ENCODE measurements around the gene KRT9. TPM values are rescaled to one million over a fixed set of nuclear protein-coding genes. Genes with fewer than 3 reads are reported as not detected.
A peak's percentile ranks its signal among the peaks of the same experiment; 100 is the strongest.

KRT9 gene
- total and polyA plus RNA-seq, 2 of the 13 experiments (the other 11 are each of a cell fraction or from before 2014, with no cell fraction given): not detected

DNA sequence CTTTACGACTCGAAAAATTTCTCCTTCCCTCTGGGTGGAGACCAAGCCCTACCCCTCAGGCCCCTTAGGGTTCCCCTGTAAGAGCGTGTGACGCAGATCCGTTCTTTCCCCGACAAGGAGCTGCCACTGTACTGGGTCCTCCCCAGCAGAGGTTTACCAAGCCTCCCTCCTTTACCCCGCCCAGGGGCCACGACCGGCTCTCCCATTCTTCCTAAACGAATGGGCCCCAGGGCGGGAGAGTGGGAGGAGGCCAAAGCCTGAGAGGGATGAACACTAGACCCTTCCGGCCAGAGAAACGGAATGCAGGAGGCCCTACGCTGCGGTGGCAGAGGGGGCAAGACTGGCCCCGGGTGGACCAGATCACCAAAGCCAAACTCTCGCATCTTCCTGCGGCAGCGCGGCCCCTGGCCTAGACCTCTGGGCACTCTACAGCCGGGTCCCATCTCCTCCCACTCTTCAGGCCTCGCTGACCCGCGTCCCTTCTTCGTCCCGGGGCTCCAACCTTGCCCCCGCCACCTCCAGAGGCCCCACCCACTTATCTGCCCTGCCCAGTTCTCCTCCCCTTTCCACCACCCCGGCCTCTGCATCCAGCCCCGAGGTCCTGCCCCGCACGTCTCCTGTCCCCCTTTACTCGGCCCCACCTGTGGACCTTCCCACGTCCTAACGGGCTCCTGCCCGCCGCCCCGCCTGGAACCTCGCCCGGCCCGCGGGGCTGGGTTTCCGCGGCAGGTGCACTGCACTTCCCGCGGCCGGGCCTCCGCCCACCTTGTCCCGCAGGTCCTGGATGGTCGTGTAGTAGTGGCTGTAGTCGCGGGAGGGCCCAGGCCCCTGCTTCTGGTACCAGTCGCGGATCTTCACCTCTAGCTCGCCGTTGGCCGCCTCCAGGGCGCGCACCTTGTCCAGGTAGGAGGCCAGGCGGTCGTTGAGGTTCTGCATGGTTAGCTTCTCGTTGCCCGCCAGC lies 44.5 kb downstream of the KRT9 start (continued):
- TF ChIP-seq SNRNP70 (IDR thresholded peaks at IDR 0.05; ENCODE audit: low read depth, low read length) (no peak), JDP2 (CRISPR knock-in tag; IDR thresholded peaks at IDR 0.05; ENCODE audit: borderline replicate concordance) (no peak), ZBTB7A (CRISPR knock-in tag; IDR thresholded peaks at IDR 0.05) (no peak), ZNF792 (CRISPR knock-in tag; IDR thresholded peaks at IDR 0.05) (no peak), TBP (CRISPR knock-in tag; IDR thresholded peaks at IDR 0.05) (no peak), ZFP37 (CRISPR knock-in tag; IDR thresholded peaks at IDR 0.05; ENCODE audit: borderline replicate concordance) (no peak), ZNF746 (CRISPR knock-in tag; IDR thresholded peaks at IDR 0.05) (no peak), ZNF674 (CRISPR knock-in tag; IDR thresholded peaks at IDR 0.05; ENCODE audit: low read depth) (no peak), POLR2AphosphoS2 (IDR thresholded peaks at IDR 0.05; ENCODE audit: low read depth, low read length) (no peak), NCOA2 (CRISPR knock-in tag; IDR thresholded peaks at IDR 0.05) (no peak), FOXA1 (IDR thresholded peaks at IDR 0.05) (no peak), FOXA1 (CRISPR knock-in tag; IDR thresholded peaks at IDR 0.05) (no peak), ZNF780A (CRISPR knock-in tag; IDR thresholded peaks at IDR 0.05) (no peak), ZNF138 (CRISPR knock-in tag; IDR thresholded peaks at IDR 0.05; ENCODE audit: low read depth) (no peak), NFE2L2 (IDR thresholded peaks at IDR 0.05; ENCODE audit: low read length) (no peak), HMG20B (CRISPR knock-in tag; conservative IDR thresholded peaks at IDR 0.05) (no peak), ZMAT3 (CRISPR knock-in tag; conservative IDR thresholded peaks at IDR 0.05) (no peak), SIN3A (IDR thresholded peaks at IDR 0.05; ENCODE audit: borderline replicate concordance, low read depth, low read length) (no peak; the same call in 1 of the 2 replicates), MTF2 (CRISPR knock-in tag; IDR thresholded peaks at IDR 0.05; ENCODE audit: borderline replicate concordance) (no peak), ZSCAN22 (CRISPR knock-in tag; IDR thresholded peaks at IDR 0.05) (no peak), ZNF207 (IDR thresholded peaks at IDR 0.05; ENCODE audit: borderline replicate concordance) (no peak), NR2F6 (IDR thresholded peaks at IDR 0.05) (no peak), NR2F6 (CRISPR knock-in tag; IDR thresholded peaks at IDR 0.05) (no peak)
- TF ChIP-seq, protein P1, sequence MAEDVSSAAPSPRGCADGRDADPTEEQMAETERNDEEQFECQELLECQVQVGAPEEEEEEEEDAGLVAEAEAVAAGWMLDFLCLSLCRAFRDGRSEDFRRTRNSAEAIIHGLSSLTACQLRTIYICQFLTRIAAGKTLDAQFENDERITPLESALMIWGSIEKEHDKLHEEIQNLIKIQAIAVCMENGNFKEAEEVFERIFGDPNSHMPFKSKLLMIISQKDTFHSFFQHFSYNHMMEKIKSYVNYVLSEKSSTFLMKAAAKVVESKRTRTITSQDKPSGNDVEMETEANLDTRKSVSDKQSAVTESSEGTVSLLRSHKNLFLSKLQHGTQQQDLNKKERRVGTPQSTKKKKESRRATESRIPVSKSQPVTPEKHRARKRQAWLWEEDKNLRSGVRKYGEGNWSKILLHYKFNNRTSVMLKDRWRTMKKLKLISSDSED (CRISPR knock-in tag; IDR thresholded peaks at IDR 0.05): no peak
- TF ChIP-seq, protein P2, sequence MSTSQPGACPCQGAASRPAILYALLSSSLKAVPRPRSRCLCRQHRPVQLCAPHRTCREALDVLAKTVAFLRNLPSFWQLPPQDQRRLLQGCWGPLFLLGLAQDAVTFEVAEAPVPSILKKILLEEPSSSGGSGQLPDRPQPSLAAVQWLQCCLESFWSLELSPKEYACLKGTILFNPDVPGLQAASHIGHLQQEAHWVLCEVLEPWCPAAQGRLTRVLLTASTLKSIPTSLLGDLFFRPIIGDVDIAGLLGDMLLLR (CRISPR knock-in tag; IDR thresholded peaks at IDR 0.05): peak; percentile 29; the same call in 1 of the 2 replicates
- TF ChIP-seq, protein P3, sequence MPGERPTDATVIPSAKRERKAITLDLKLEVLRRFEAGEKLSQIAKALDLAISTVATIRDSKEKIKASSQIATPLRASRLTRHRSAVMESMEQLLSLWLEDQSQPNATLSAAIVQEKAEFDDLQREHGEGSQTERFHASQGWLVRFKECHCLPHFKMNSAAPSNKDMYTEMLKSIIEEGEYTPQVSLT (CRISPR knock-in tag; IDR thresholded peaks at IDR 0.05; ENCODE audit: borderline replicate concordance, low read depth): no peak
- TF ChIP-seq, protein P4, sequence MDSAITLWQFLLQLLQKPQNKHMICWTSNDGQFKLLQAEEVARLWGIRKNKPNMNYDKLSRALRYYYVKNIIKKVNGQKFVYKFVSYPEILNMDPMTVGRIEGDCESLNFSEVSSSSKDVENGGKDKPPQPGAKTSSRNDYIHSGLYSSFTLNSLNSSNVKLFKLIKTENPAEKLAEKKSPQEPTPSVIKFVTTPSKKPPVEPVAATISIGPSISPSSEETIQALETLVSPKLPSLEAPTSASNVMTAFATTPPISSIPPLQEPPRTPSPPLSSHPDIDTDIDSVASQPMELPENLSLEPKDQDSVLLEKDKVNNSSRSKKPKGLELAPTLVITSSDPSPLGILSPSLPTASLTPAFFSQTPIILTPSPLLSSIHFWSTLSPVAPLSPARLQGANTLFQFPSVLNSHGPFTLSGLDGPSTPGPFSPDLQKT (CRISPR knock-in tag; IDR thresholded peaks at IDR 0.05; ENCODE audit: borderline replicate concordance): no peak
- TF ChIP-seq, protein P5, sequence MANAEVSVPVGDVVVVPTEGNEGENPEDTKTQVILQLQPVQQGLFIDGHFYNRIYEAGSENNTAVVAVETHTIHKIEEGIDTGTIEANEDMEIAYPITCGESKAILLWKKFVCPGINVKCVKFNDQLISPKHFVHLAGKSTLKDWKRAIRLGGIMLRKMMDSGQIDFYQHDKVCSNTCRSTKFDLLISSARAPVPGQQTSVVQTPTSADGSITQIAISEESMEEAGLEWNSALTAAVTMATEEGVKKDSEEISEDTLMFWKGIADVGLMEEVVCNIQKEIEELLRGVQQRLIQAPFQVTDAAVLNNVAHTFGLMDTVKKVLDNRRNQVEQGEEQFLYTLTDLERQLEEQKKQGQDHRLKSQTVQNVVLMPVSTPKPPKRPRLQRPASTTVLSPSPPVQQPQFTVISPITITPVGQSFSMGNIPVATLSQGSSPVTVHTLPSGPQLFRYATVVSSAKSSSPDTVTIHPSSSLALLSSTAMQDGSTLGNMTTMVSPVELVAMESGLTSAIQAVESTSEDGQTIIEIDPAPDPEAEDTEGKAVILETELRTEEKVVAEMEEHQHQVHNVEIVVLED (CRISPR knock-in tag; IDR thresholded peaks at IDR 0.05; ENCODE audit: borderline replicate concordance): no peak

All from HepG2 (cell line).